T-helper 2 cell (primary cell): Measurements from ENCODE around the gene NLRP14.
A peak's percentile ranks its signal among the peaks of the same experiment; 100 is the strongest.

Source experiments
- DNase-seq, 5 experiments: peaks; one replicate each; pipeline versions ENCODE4 v3.0.0 to v3.0.0-alpha.2; 2012 to 2022

NLRP14 gene

GRCh38 chr11:7056828-7057513, 36.7 kb downstream of the NLRP14 start:
- DNase-seq = no peak

GRCh38 chr11:7057641-7058040, 37.4 kb downstream of the NLRP14 start:
- DNase-seq = no peak

GRCh38 chr11:7060868-7061267, 40.6 kb downstream of the NLRP14 start:
- no peak for DNase-seq

- DNase-seq = no peak
Measured at GRCh38 chr11:7062534-7062933, 42.3 kb downstream of the NLRP14 start.

GRCh38 chr11:7072401-7073028, 52.2 kb downstream of the NLRP14 start:
- DNase-seq = no peak

- DNase-seq = no peak
Measured at GRCh38 chr11:7077101-7077500, 56.8 kb downstream of the NLRP14 start.

- DNase-seq = no peak
Measured at GRCh38 chr11:7079545-7080135, 59.4 kb downstream of the NLRP14 start.

- DNase-seq = no peak
Measured at GRCh38 chr11:7080900-7081299, 60.6 kb downstream of the NLRP14 start.

- no peak for DNase-seq
Measured at GRCh38 chr11:7081441-7081840, 61.2 kb downstream of the NLRP14 start.

GRCh38 chr11:7088921-7089320, 68.6 kb downstream of the NLRP14 start, which contains the start of gene RBMXL2:
TSS of gene RBMXL2 (plus strand) at chr11:7088998. CDS start at chr11:7089121, 123 bp downstream.
- no peak for DNase-seq

GRCh38 chr11:7089328-7090251, 69.3 kb downstream of the NLRP14 start:
- DNase-seq = no peak

- peak in 2 of 5 experiments; percentile 2 to 53 for DNase-seq
Measured at GRCh38 chr11:7098235-7098832, 78.1 kb downstream of the NLRP14 start.

- no peak for DNase-seq
Measured at GRCh38 chr11:7115780-7116179, 95.5 kb downstream of the NLRP14 start.

- no peak for DNase-seq
Measured at GRCh38 chr11:7116370-7116769, 96.1 kb downstream of the NLRP14 start.
